Stimulated activated naive CD8-positive, alpha-beta T cell treated with anti-CD3 and anti-CD28 coated beads, Interleukin-15, amount 100 ng/mL, for 72 hours (primary cell): Measurements from ENCODE around the gene PGRMC2.
A peak's percentile ranks its signal among the peaks of the same experiment; 100 is the strongest.
"Not testable (repeated sequence)": the region's sequence is repeated elsewhere in the genome, so short reads cannot be mapped to it uniquely, and the experiment has no call there.

Experiments
- ATAC-seq: fragments of 150-1000 bp; cut with Tn5 transposase; 2 replicates; pipeline ENCODE4 v1.10.0; 2021; ENCODE audit warnings: mild to moderate bottlenecking, moderate library complexity
- DNase-seq, 2 donors: peaks; one replicate each; pipeline ENCODE4 v3.0.0; 2021 to 2022
- H3K27ac Mint-ChIP-seq, 2 donors: one replicate each; pipeline ENCODE4 v1.8.0; 2022; ENCODE audit warnings: mild to moderate bottlenecking in 2 of 2, mixed read lengths in 2 of 2, moderate library complexity in 2 of 2
- H3K27me3 Mint-ChIP-seq: one replicate; pipeline ENCODE4 v1.8.0; 2022; ENCODE audit warnings: mixed read lengths
- H3K4me1 Mint-ChIP-seq: one replicate; pipeline ENCODE4 v1.8.0; 2022; ENCODE audit warnings: mild to moderate bottlenecking, mixed read lengths
- H3K4me3 Mint-ChIP-seq, 2 donors: one replicate each; pipeline ENCODE4 v1.8.0; 2022; ENCODE audit warnings: mild to moderate bottlenecking in 2 of 2, mixed read lengths in 2 of 2, moderate library complexity in 1 of 2
- H3K9me3 Mint-ChIP-seq, 2 donors: one replicate each; pipeline ENCODE4 v1.8.0; 2022; ENCODE audit warnings: mixed read lengths in 2 of 2

PGRMC2 gene

DNA sequence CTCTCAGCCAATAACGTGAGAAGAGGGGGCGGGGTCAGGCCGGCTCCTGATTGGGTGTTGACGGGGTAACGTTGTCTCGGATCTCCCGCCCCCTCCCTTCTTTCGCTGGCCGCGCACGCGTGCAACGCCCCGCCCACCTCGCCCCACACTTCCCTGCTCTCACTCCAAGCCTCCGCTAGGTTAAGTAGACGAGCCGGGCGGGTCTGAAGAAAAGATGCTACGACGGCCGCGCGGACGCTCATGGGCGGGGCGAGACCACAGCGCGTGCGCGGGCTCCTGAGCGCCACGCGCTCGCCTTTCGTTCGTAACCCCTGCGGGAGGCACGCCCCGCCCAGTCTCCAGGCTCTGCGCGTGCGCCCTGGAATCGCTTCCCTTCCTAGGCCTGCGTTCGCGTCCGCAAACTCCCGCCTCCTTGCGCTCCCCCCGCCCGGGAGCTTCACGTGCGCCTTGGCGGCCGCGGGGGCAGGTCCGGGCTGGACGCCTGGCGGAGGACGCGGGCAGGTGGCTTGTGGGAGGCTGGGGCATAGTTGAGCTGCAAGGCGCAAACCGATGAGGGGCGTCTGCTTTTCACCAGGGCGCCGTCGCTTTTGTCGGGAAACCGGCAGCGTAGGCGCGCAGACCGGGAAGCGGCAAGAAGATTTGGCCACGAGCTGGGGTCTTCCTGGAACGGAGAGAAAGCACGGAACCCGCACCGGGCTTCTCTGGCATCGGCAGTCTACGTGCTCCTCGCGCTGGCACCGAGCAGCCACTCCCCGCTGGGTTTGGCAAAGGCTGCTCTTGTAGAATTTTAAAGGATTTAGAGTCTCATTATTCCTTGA is 467 bp upstream of the PGRMC2 start:
- Mint-ChIP-seq H3K9me3 (no peaks in the 10 kb centered on the region), H3K4me1 (peaks cover 35% of the 10 kb centered on the region), H3K27ac (peak overlapping the region; percentile 92 to 97), H3K4me3 (peak overlapping the region; percentile 77 to 94), H3K27me3 (no peaks in the 10 kb centered on the region)
- peak; percentile 96 to 98 for DNase-seq
- peak; percentile 91 for ATAC-seq

DNA sequence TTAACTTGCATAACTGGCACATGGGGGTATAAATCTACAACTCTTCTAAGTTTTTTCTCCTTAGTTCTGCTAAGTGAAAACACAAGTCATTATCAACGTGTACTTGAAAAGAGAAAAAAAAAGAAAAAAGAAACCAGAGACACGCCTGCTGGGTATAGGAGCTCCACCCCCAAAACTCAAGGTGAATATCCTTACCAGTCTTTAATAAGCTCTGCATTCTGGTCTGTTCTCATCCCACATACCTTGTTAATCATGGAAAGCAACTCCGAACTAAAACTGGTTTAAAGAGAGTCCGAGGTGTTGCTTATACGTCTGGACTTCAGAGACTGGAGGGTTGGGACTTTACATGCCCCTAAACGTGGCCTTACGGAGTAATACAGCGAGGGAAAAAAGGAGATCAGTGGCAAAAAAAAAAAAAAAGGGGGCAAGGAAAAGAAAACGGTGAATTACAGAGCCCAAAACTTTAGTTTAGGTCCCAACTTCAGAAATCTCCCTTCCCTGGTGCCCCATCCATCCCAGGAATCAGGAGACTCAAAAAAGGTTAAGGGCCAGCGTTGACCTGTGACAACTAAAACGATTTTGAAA is 1.0 kb downstream of the PGRMC2 start:
- H3K9me3 Mint-ChIP-seq: no peaks in the 10 kb centered on the region
- no peaks in the 10 kb centered on the region for H3K27me3 Mint-ChIP-seq
- peaks cover 44% of the 10 kb centered on the region for H3K4me1 Mint-ChIP-seq
- ATAC-seq (no peak), DNase-seq (peak in 1 of 2 donors; percentile 14)
- H3K27ac Mint-ChIP-seq: peak overlapping the region; percentile 96
- peak overlapping the region; percentile 77 to 94 for H3K4me3 Mint-ChIP-seq

DNA sequence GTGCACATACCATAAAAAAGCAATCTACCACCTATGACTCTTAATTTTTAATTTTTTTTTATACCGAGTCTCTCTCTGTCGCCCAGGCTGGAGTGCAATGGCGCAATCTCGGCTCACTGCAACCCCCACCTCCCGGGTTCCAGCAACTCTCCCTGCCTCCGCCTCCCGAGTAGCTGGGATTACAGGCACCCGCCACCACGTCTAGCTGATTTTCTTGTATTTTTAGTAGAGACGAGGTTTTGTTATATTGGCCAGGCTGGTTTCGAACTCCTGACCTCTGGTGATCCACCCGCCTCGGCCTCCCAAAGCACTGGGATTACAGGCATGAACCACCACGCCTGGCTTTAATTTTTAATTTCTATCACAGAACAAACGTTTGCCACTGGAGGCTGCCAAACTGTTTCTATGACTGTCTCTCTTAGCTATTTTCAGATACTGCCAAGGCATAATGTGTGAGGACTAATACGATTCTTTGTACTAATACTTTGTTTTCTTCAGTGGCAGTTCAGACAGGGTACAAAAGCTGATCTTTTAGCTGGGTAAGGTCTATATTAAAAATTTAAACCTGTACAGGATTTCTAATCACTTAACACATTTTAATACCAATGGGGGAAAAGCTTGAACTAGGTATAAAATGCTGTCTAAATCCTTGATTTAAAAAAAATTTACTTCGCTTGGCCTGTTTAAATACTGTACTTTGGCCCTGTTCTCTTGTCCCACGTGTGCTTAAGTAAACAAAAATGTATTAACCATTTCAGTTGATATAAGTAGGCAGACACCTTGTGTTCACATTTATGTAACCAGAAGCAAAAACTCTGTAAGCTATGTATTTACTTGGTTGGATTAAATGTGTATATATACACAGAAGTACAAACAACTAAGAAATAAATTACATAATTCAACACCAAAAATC is 2.3 kb downstream of the PGRMC2 start:
- no peaks in the 10 kb centered on the region for H3K27me3 Mint-ChIP-seq
- H3K9me3 Mint-ChIP-seq: no peaks in the 10 kb centered on the region
- H3K27ac Mint-ChIP-seq: peak overlapping the region in 1 of 2 donors; percentile 78
- H3K4me3 Mint-ChIP-seq: peak overlapping the region; percentile 77 to 94
- H3K4me1 Mint-ChIP-seq: peaks cover 55% of the 10 kb centered on the region
- ATAC-seq (no peak), DNase-seq (no peak)

DNA sequence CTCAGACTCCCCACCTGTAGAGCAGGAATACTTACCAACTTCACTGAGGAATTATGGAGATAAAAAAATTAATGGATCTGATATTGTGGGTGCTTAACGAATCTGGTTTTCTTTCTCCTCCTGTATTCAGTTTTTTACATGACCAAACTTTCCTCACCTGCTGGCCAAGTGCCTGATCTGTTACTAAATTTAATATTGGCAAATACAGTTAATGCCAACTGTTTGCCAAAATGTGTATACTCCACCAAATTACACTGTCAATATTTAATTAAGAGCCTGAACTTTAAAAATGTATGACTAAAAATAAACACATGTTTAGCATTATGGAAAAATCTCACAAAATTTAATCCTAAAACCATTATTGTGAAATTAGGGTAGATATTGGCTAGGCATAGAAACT is 3.3 kb downstream of the PGRMC2 start:
- DNase-seq: no peak
- H3K27ac Mint-ChIP-seq: no peak overlapping the region
- H3K27me3 Mint-ChIP-seq: no peaks in the 10 kb centered on the region
- H3K4me3 Mint-ChIP-seq: no peak overlapping the region
- no peaks in the 10 kb centered on the region for H3K9me3 Mint-ChIP-seq
- no peak for ATAC-seq
- peaks cover 60% of the 10 kb centered on the region for H3K4me1 Mint-ChIP-seq

DNA sequence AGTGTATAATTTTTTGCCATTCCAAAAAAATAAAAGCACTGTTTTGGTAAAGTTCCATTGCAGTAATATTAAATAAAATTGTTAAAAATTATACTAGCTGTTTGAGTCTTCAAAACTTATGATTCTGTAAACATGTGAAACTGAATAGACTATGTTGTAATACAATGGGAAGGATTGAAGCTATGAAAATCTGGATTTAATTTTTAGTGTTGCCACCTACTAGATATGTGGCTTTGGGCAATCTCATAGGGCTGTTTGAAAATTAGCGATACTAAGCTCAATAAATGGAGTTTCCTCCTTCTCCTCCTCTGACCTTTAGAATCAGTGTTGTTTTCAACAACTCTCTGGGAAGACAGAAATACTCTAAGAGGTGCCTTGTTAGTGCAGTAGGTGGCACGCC is 4.5 kb downstream of the PGRMC2 start:
- Mint-ChIP-seq H3K27ac (no peak overlapping the region), H3K9me3 (no peaks in the 10 kb centered on the region), H3K27me3 (no peaks in the 10 kb centered on the region), H3K4me1 (peaks cover 52% of the 10 kb centered on the region), H3K4me3 (no peak overlapping the region)
- no peak for ATAC-seq
- DNase-seq: no peak

DNA sequence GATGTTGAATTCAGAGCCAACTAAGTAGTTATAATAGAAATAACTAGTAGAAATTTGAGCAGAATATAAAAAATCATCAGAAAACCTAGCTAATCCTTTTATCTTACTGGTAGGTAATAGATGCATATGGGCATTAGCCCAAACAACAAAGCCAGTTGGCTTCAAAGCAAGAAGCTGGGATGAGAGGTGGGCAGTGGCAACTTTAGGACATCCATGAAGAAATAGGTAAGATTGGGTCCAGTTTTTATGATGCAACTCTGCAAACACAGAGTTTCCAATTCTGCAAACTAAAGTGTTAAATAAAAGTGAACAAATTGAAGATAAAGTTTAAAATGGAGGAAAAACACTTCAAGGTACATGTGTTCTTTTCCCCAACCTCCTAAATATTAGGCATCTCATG is 5.1 kb downstream of the PGRMC2 start:
- H3K9me3 Mint-ChIP-seq: no peaks in the 10 kb centered on the region
- DNase-seq (no peak), ATAC-seq (no peak)
- peaks cover 52% of the 10 kb centered on the region for H3K4me1 Mint-ChIP-seq
- no peak overlapping the region for H3K27ac Mint-ChIP-seq
- no peaks in the 10 kb centered on the region for H3K27me3 Mint-ChIP-seq
- no peak overlapping the region for H3K4me3 Mint-ChIP-seq

DNA sequence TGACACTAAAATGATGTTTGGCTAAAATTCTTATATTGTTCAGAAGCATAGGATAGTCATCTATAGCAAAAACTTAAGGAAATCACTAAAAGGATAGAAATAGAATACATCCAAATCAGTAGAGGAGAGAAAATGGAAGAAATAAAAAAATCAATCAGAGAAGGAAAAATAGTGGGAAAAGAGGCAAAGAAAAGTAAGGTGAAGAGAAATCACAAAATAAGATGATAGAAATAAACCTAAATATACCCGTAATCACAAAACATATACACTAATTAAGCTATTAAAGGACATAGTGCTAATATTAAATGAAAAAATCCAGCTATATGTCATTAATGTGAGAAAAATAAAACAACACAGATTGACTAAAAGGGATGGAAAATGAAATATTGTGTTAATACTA is 6.3 kb downstream of the PGRMC2 start:
- no peaks in the 10 kb centered on the region for H3K27me3 Mint-ChIP-seq
- H3K27ac Mint-ChIP-seq: no peak overlapping the region

DNA sequence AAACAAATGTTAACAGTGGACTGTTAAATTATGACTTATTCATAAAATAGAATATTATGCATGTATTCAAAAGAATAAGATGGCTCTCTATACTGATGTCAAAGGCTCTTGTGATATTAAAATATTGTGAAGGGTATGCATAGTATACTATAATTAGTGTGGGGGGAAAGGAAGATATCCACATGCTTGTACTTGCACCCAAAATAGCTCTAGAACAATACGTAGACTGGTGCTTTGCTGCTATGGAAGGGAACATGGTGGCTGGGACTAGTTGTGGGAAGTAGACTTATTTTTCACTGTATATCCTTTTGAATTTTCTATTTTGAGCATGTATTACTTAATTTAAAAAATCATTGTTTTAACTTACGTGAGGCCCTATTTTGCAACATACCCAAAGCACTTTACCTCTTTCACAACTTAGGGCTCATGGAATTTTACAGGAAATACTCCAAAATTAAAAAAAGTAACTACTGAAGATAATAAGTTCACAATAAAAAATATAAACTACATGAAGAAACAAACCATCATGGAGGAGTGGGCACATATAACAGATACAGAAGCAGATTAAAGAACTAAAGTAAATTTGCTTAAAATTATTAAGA is 7.9 kb downstream of the PGRMC2 start:
- Mint-ChIP-seq H3K4me3 (no peak overlapping the region), H3K4me1 (peaks cover 37% of the 10 kb centered on the region), H3K9me3 (no peaks in the 10 kb centered on the region), H3K27ac (no peak overlapping the region), H3K27me3 (no peaks in the 10 kb centered on the region)
- DNase-seq (no peak), ATAC-seq (no peak)

More for the DNA sequence above, 6.3 kb downstream of the PGRMC2 start:
- Mint-ChIP-seq H3K4me3 (no peak overlapping the region), H3K4me1 (peaks cover 52% of the 10 kb centered on the region), H3K9me3 (no peaks in the 10 kb centered on the region)
- ATAC-seq (no peak), DNase-seq (no peak)

DNA sequence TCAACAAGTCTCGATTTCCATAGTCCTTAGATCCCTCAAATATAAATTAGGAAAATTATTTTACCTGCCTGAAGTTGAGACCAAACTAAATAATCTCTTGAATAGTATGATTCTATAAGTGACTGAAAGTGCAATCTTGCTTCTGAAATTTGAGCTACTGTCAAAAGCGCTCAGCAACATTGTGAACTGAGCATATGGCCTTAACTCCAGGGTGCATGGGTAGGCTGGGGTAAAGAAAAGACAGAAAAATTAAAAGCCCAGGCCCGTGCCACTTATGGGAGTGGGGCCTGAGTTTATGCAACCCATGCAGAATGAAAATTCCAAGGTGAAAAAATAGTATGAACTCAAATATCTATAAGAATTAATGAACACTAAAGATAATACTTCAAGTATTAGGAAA is 9.8 kb downstream of the PGRMC2 start:
- Mint-ChIP-seq H3K27ac (no peak overlapping the region), H3K27me3 (no peaks in the 10 kb centered on the region), H3K4me1 (peaks cover 29% of the 10 kb centered on the region), H3K4me3 (no peak overlapping the region), H3K9me3 (no peaks in the 10 kb centered on the region)
- DNase-seq (no peak), ATAC-seq (no peak)

DNA sequence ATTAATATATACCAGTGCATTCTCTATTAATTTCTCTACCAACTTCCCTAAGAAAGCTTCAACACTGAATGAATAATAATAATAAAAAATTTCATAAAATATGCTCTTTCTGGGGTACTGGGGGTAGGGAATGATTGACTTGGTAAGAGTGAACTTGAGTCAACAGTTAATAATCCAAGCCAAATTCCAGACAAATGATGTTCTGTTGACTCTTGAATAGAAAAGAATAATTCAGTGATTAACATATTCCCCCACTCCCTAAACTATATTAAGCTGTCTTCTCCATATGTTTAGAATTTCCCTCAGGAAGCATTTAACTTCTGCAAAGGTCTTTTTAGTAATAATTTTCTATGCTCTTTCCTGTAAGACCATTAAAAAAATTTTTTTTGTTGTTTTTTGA is 12.3 kb downstream of the PGRMC2 start:
- DNase-seq: no peak

DNA sequence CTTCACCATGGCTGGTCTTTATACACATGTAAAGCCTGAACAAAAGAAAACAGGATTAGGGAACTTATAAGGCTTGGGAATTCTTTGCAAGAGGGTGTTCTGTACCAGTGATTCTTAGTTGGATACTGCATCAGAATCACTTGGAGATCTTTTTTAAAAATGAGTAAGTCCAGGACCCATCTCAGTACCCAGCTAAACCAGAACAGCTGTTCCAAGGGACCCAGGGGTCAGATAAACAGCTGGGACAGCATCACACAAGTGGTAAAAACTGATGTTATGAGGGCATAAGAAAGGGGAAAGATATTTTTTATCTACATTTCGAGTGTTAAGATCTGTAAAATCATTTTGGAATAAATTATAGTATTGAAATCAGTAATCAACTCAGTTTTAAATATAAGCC is 16.1 kb downstream of the PGRMC2 start:
- ATAC-seq: no peak
- Mint-ChIP-seq H3K4me3 (no peak overlapping the region), H3K27ac (no peak overlapping the region), H3K27me3 (no peaks in the 10 kb centered on the region), H3K4me1 (no peaks in the 10 kb centered on the region), H3K9me3 (no peaks in the 10 kb centered on the region)
- no peak for DNase-seq

More for the DNA sequence above, 12.3 kb downstream of the PGRMC2 start:
- H3K4me1 Mint-ChIP-seq: peaks cover 9% of the 10 kb centered on the region
- ATAC-seq: no peak
- no peak overlapping the region for H3K4me3 Mint-ChIP-seq
- H3K9me3 Mint-ChIP-seq: no peaks in the 10 kb centered on the region
- no peaks in the 10 kb centered on the region for H3K27me3 Mint-ChIP-seq
- H3K27ac Mint-ChIP-seq: no peak overlapping the region

DNA sequence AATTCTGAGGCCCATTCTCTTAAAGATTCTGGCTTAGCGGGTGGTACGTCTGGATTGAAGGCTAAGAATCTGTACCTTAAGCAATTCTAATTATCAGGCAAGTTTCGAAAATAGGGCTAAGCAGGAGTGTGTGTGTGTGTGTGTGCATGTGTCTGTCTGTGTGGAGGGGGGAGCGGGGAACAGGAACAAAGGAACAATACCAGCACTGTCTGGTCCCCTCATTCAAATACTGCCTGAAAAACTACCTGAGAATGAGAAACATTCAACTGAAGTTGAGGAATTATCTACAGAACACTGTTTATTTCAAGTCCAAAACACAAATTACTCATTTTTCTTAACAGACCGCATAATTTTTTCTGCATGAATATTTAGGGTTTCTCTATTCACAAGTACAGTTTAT is 18.6 kb downstream of the PGRMC2 start:
- Mint-ChIP-seq H3K27me3 (no peaks in the 10 kb centered on the region), H3K27ac (no peak overlapping the region), H3K4me1 (no peaks in the 10 kb centered on the region), H3K4me3 (no peak overlapping the region), H3K9me3 (peaks cover 5 to 12% of the 10 kb centered on the region in 2 donors)
- ATAC-seq (no peak), DNase-seq (no peak)

DNA sequence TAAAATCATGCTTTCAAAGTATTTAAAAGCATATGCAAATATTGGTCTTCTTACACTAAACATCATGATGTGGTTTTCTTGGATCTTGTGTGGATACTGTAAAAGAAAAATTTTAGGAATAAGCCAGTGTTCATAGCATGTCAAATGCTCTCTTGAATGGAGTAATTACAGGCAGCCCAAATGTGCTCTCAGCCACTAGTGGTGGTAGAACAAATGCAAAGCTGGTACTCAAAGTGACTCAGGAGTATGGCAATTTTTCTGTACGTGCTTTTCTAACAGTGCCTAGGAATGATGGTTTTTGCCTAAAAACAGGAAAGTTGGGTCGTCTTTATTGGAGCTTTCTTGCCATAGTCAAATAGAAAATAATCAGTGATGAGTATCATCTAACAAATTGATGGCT is 19.9 kb downstream of the PGRMC2 start:
- Mint-ChIP-seq H3K9me3 (peaks cover 11 to 12% of the 10 kb centered on the region in 2 donors), H3K4me1 (no peaks in the 10 kb centered on the region), H3K4me3 (no peak overlapping the region), H3K27me3 (no peaks in the 10 kb centered on the region), H3K27ac (no peak overlapping the region)
- no peak for DNase-seq
- ATAC-seq: no peak

DNA sequence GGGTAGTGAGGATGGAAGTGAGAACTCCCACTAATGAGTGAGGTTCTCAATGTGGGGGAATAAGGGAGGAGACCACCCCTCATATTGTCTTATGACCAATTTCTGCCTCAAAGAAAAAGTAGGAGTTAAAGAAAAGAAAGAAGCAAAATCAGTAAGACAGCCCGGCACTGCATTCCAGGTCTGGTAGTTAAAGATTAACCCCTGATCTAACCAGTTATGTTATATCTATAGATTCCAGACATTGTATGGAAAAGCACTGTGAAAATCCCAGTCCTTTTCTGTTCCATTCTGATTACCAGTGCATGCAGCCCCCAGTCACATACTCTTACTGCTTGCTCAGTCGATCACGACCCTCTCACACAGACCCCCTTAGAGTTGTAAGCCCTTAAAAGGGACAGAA is 20.4 kb downstream of the PGRMC2 start:
- not testable (repeated sequence) for ATAC-seq, H3K4me1 Mint-ChIP-seq, H3K27ac Mint-ChIP-seq, DNase-seq, H3K4me3 Mint-ChIP-seq, H3K27me3 Mint-ChIP-seq
- peaks cover 11 to 12% of the 10 kb centered on the region in 2 donors for H3K9me3 Mint-ChIP-seq

DNA sequence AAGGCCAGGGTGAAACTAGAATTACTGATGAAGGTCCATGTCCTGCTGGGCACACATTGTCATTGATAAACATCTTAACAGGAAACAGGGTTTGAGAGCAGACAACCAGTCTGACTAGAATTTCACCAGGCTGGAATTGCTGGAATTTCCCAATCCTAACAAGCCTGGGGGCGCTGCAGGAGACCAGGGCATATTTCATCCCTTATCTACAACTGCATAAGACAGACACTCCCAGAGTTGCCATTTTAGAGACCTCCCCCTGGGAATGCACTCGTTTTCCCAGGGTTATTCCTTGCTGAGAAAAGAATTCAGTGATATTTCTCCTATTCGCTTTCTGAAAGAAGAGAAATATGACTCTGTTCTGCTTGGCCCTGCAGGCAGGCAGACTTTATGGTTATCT is 22.1 kb downstream of the PGRMC2 start:
- not testable (repeated sequence) for H3K4me1 Mint-ChIP-seq, H3K27me3 Mint-ChIP-seq, DNase-seq, H3K4me3 Mint-ChIP-seq, ATAC-seq, H3K27ac Mint-ChIP-seq
- H3K9me3 Mint-ChIP-seq: peaks cover 11 to 12% of the 10 kb centered on the region in 2 donors
